Spleen (tissue), 11 donors: ENCODE measurements around the gene WDR81. TPM values are rescaled to one million over a fixed set of nuclear protein-coding genes. Genes with fewer than 3 reads are reported as not detected.
A peak's percentile ranks its signal among the peaks of the same experiment; 100 is the strongest.

Experiments used
- DNase-seq: peaks from one replicate; pipeline ENCODE4 v3.0.0-alpha.2; 2020
- H3K27ac ChIP-seq, 8 donors: fragments of 200-600 bp; sonication (generic) in 7 of 8; 1 replicate in 4 of 8; 2 replicates in 4 of 8; pipeline versions ENCODE4 v1.5.0 to v1.8.0; 2016 to 2021; ENCODE audit warnings: inconsistent platforms in 4 of 8, mild to moderate bottlenecking in 4 of 8, moderate library complexity in 1 of 8
- H3K27me3 ChIP-seq, 7 donors: fragments of 200-600 bp; sonication (generic) in 6 of 7; replicated peaks in 1 of 7; 1 replicate in 4 of 7; 2 replicates in 3 of 7; pipeline versions ENCODE4 v1.5.0 to v1.8.0; 2016 to 2021; ENCODE audit warnings: inconsistent platforms in 3 of 7, mild to moderate bottlenecking in 1 of 7
- H3K36me3 ChIP-seq, 6 donors: fragments of 200-600 bp; sonication (generic) in 5 of 6; 1 replicate in 4 of 6; 2 replicates in 2 of 6; pipeline versions ENCODE4 v1.5.0 to v1.8.0; 2016 to 2021; ENCODE audit warnings: inconsistent platforms in 2 of 6
- H3K4me1 ChIP-seq, 6 donors: fragments of 200-600 bp; sonication (generic) in 5 of 6; 1 replicate in 3 of 6; 2 replicates in 3 of 6; pipeline versions ENCODE4 v1.5.0 to v1.8.0; 2016 to 2021; ENCODE audit warnings: inconsistent platforms in 3 of 6
- H3K4me3 ChIP-seq, 8 donors: fragments of 200-600 bp; sonication (generic) in 7 of 8; 1 replicate in 4 of 8; 2 replicates in 4 of 8; pipeline versions ENCODE4 v1.5.0 to v1.8.0; 2016 to 2021; ENCODE audit warnings: inconsistent platforms in 4 of 8, mild to moderate bottlenecking in 4 of 8, moderate library complexity in 2 of 8
- H3K9me3 ChIP-seq, 8 donors: fragments of 200-600 bp; sonication (generic) in 7 of 8; 1 replicate in 4 of 8; 2 replicates in 4 of 8; pipeline versions ENCODE4 v1.5.0 to v1.8.0; 2016 to 2021; ENCODE audit warnings: inconsistent platforms in 4 of 8
- CTCF ChIP-seq, 11 experiments: fragments of 200-600 bp in 7 of 11; fragments of 450-650 bp in 4 of 11; sonication (generic) in 4 of 11; IDR thresholded peaks in 8 of 11; conservative IDR thresholded peaks in 3 of 11; 1 replicate in 7 of 11; 2 replicates in 4 of 11; pipeline versions ENCODE4 v1.4.0 to v1.8.0; 2016 to 2021; ENCODE audit warnings: antibody characterized with exemption in 11 of 11, inconsistent platforms in 4 of 11, mild to moderate bottlenecking in 1 of 11
- POLR2A ChIP-seq, 3 donors: fragments of 450-650 bp; IDR thresholded peaks; one replicate each; pipeline ENCODE4 v1.5.1; 2017; ENCODE audit warnings: antibody characterized with exemption in 3 of 3, mild to moderate bottlenecking in 1 of 3
- POLR2AphosphoS5 ChIP-seq, 3 donors: sonication (generic); formaldehyde crosslinking; IDR thresholded peaks; one replicate each; pipeline ENCODE4 v1.5.1; 2017; ENCODE audit warnings: antibody characterized with exemption in 3 of 3
- WGBS, 5 donors: extraction: QIAGEN DNeasy Blood & Tissue Kit in 3 of 5; methylation state at CpG; one replicate each; pipeline versions ENCODE4 v1.1.5 to v1.1.7; 2013 to 2018; 5-methylcytosine and 5-hydroxymethylcytosine counted together
- intact Hi-C: fragments of 100-400 bp; cut with DNase I; formaldehyde crosslinking; loops from one replicate; pipeline ENCODE4 v1.15.0; 2023; ENCODE audit warnings: low total_unique reads
- polyA plus RNA-seq, 3 donors: library from polyadenylated mRNA; stranded (reverse); fragments of 200-250 nt; gene quantifications; one replicate each; pipeline ENCODE4 v1.2.1, GENCODE V29; 2013
- total RNA-seq, 7 donors: library from RNA; depleted of rRNA in 3 of 7; stranded (reverse); fragments of >200 nt in 3 of 7; fragmentation: NEBNext Ultra II Directional in 4 of 7; extraction: Animal tissue kit (Norgen Biotek cat#: 25700) in 4 of 7; gene quantifications; one replicate each; pipeline versions ENCODE4 v1.1.0 to v1.2.1, GENCODE V29; 2016 to 2021
- donor health status: healthy with polysubstance abuse.
- donor health status: DM: no; HTN: no; CAD: no; lungs with moderate emphysema.
- donor health status: DM: no; HTN: no; CAD: no.
- donor health status: Bipolar disorder and iron deficiency.
- donor health status: healthy.
- donor health status: DM: no; HTN: no; CAD: no.
- donor health status: DM: yes; HTN: yes; CAD: no.

Gene WDR81
- total and polyA plus RNA-seq, 10 donors = 16.2 to 74.7 (median 48.4) TPM

GRCh38 chr17:1750628-1751027 is 26.1 kb downstream of the WDR81 start:
- TF ChIP-seq POLR2A (IDR thresholded peaks at IDR 0.05) (no peak), POLR2AphosphoS5 (IDR thresholded peaks at IDR 0.05) (no peak), CTCF (IDR thresholded peaks at IDR 0.05 in 8 of 11, conservative IDR thresholded peaks at IDR 0.05 in 3 of 11) (no peak)
- intact Hi-C loops = no loop called here
- Histone ChIP-seq H3K27me3 (no peaks in the 10 kb centered on the region), H3K9me3 (no peaks in the 10 kb centered on the region), H3K4me1 (peaks cover 3 to 57% (median 21%) of the 10 kb centered on the region in 6 donors), H3K27ac (no peak overlapping the region), H3K36me3 (no peaks in the 10 kb centered on the region), H3K4me3 (no peak overlapping the region)
- DNase-seq = no peak
- 73 to 91% (median 86%) methylated on average over 9 of the region's 9 CpGs for WGBS, 5 donors

DNA sequence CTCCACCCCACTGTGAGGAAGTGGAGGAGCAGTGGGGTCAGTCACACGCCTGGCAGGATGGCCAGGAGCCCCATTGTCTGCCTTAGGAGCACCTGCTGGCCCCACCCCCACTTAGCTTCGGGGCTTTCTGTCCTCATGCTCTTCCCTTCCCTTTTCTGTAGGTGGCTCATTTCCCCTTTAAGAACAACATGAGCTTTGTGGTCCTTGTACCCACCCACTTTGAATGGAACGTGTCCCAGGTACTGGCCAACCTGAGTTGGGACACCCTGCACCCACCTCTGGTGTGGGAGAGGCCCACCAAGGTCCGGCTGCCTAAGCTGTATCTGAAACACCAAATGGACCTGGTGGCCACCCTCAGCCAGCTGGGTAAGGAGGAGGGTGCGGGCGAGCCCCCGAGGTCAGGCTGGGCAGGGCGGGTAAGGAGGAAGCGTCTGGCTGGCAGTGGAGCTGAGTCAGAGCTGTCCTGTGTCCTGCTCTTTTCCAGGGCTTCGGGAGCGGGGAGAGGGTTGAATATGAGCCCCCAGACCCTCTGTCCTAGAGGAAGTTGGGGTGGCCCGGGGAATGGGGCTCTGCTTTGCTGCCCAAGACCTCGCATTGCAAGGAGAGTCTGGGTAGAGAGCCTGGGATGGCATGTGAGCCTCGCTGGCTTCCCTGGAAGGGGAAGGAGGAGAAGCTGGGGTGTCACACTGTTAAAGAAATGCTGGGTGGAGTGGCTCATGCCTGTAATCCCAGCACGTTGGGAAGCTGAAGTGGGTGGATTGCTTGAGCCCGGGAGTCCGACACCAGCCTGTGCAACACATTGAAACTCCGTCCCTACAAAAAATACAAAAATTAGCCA is 28.1 kb downstream of the WDR81 start:
- peak overlapping the region in 5 of 8 donors; percentile 9 to 77 (median 48) for H3K27ac ChIP-seq
- H3K4me1 ChIP-seq = peaks cover 3 to 47% (median 14%) of the 10 kb centered on the region in 6 donors
- no peaks in the 10 kb centered on the region for H3K9me3 ChIP-seq
- intact Hi-C loops = no loop called here
- H3K4me3 ChIP-seq = peak overlapping the region in 4 of 8 donors; percentile 8 to 54 (median 12)
- peak; percentile 83 for DNase-seq
- 36 to 44% (median 40%) methylated on average over 14 to 18 of the region's 18 CpGs for WGBS, 5 donors
- no peak for TF ChIP-seq POLR2A (IDR thresholded peaks at IDR 0.05)
- TF ChIP-seq CTCF (IDR thresholded peaks at IDR 0.05 in 8 of 11, conservative IDR thresholded peaks at IDR 0.05 in 3 of 11) = peak in 1 of 11 experiments; percentile 15
- peak in 2 of 3 donors; percentile 43 to 67 for TF ChIP-seq POLR2AphosphoS5 (IDR thresholded peaks at IDR 0.05)
- H3K36me3 ChIP-seq = no peaks in the 10 kb centered on the region
- H3K27me3 ChIP-seq = no peaks in the 10 kb centered on the region

GRCh38 chr17:1753767-1754429 is 29.4 kb downstream of the WDR81 start:
- H3K4me3 ChIP-seq = no peak overlapping the region
- no peaks in the 10 kb centered on the region for H3K27me3 ChIP-seq
- WGBS, 5 donors = 74 to 80% (median 79%) methylated on average over 20 to 23 of the region's 23 CpGs
- TF ChIP-seq POLR2AphosphoS5 (IDR thresholded peaks at IDR 0.05) (peak in 1 of 3 donors; percentile 19), POLR2A (IDR thresholded peaks at IDR 0.05) (no peak)
- intact Hi-C loops = no loop called here
- no peak for DNase-seq
- H3K36me3 ChIP-seq = no peaks in the 10 kb centered on the region
- no peaks in the 10 kb centered on the region for H3K9me3 ChIP-seq
- peaks cover 3 to 51% (median 14%) of the 10 kb centered on the region in 6 donors for H3K4me1 ChIP-seq
- peak overlapping the region in 2 of 8 donors; percentile 4 to 71 for H3K27ac ChIP-seq

DNA sequence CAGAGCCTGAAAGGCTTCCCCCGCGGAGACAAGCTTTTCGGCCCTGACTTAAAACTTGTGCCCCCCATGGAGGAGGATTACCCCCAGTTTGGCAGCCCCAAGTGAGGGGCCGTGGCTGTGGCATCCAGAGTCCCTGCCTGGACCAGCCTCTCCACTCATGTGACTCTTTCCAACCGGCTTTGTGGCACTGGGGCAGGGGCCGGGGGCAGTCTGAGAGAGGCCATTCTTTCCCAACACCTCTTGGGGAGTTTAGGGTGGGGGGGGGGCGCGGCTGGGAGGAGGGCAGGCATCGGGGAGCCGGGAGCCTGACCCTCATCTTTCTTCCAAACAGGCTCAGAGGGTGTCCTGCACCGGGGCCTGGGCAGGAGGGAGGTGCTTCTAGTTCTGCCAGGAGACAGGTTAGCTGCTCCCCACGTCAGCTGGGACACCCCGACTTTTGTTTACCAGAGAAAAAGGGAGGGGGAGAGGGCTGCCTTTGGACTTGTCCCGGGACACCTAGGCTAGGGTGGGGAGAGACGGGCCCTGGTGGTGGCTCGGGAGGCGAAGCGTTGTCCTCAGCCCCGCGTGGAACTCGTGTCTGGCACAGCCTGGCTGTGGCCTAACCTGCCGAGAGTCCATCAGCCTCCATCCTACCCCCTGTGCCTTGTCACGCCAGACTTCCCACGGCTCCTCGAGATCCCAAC is 30.1 kb downstream of the WDR81 start:
- no peaks in the 10 kb centered on the region for H3K36me3 ChIP-seq
- no peaks in the 10 kb centered on the region for H3K9me3 ChIP-seq
- 76 to 89% (median 82%) methylated on average over 14 to 25 of the region's 25 CpGs for WGBS, 5 donors
- no peak overlapping the region for H3K4me3 ChIP-seq
- peaks cover 3 to 56% (median 14%) of the 10 kb centered on the region in 6 donors for H3K4me1 ChIP-seq
- H3K27me3 ChIP-seq = no peaks in the 10 kb centered on the region
- no peak for DNase-seq
- TF ChIP-seq CTCF (IDR thresholded peaks at IDR 0.05 in 8 of 11, conservative IDR thresholded peaks at IDR 0.05 in 3 of 11) (no peak), POLR2AphosphoS5 (IDR thresholded peaks at IDR 0.05) (no peak), POLR2A (IDR thresholded peaks at IDR 0.05) (no peak)
- intact Hi-C loops = no loop called here
- peak overlapping the region in 2 of 8 donors; percentile 4 to 71 for H3K27ac ChIP-seq
